Transverse colon (tissue), 4 donors: ENCODE data around the gene OR10A3. TPM values are rescaled to one million over a fixed set of nuclear protein-coding genes. Genes with fewer than 3 reads are reported as not detected.

Source experiments
- DNase-seq: peaks from one replicate; pipeline ENCODE4 v3.0.0-alpha.2; 2019
- H3K27ac ChIP-seq, 4 donors: fragments of 200-600 bp; sonication (generic); 2 replicates each; pipeline ENCODE4 v1.5.1; 2016 to 2018; ENCODE audit warnings: inconsistent platforms in 4 of 4
- H3K27me3 ChIP-seq: fragments of 200-600 bp; sonication (generic); 2 replicates; pipeline ENCODE4 v1.5.1; 2017; ENCODE audit warnings: inconsistent platforms
- H3K36me3 ChIP-seq, 4 donors: fragments of 200-600 bp; sonication (generic); 2 replicates each; pipeline ENCODE4 v1.5.1; 2017 to 2019; ENCODE audit warnings: inconsistent platforms in 4 of 4
- H3K4me1 ChIP-seq, 4 donors: fragments of 200-600 bp; sonication (generic); 2 replicates each; pipeline ENCODE4 v1.5.1; 2017 to 2020; ENCODE audit warnings: inconsistent platforms in 4 of 4
- H3K4me3 ChIP-seq, 4 donors: fragments of 200-600 bp; sonication (generic); 1 replicate in 1 of 4; 2 replicates in 3 of 4; pipeline versions ENCODE4 v1.5.1 to v1.6.1; 2017 to 2019; ENCODE audit warnings: inconsistent platforms in 4 of 4
- H3K9me3 ChIP-seq, 2 donors: fragments of 200-600 bp; sonication (generic); 2 replicates each; pipeline ENCODE4 v1.5.1; 2017 to 2019; ENCODE audit warnings: inconsistent platforms in 2 of 2
- EP300 ChIP-seq: sonication (generic); formaldehyde crosslinking; IDR thresholded peaks from one replicate; pipeline ENCODE4 v1.6.1; 2017; ENCODE audit warnings: antibody characterized with exemption, low read depth
- POLR2A ChIP-seq: fragments of 450-650 bp; IDR thresholded peaks from one replicate; pipeline ENCODE4 v1.6.1; 2016; ENCODE audit warnings: antibody characterized with exemption, mild to moderate bottlenecking, moderate library complexity
- POLR2AphosphoS5 ChIP-seq, 3 donors: sonication (generic); formaldehyde crosslinking; IDR thresholded peaks; one replicate each; pipeline ENCODE4 v1.6.1; 2016; ENCODE audit warnings: antibody characterized with exemption in 3 of 3
- WGBS, 2 donors: methylation state at CpG; one replicate each; pipeline ENCODE4 v1.1.5; 2018; ENCODE audit warnings: low coverage in 1 of 2; 5-methylcytosine and 5-hydroxymethylcytosine counted together
- in situ Hi-C, 4 donors: fragments of 200-750 bp; cut with MboI; loops; one replicate each; pipeline versions ENCODE4 v1.15.0 to v1.15.1; 2017; ENCODE audit warnings: low sequenced_read_pairs in 3 of 4, low pct_ligation_motif_present in 1 of 4, low pct_unique_long_range_greater_than_20kb in 1 of 4
- intact Hi-C: fragments of 100-400 bp; cut with DNase I; formaldehyde crosslinking; loops from one replicate; pipeline ENCODE4 v1.15.1; 2023; ENCODE audit warnings: low total_unique reads
- small RNA-seq, 4 donors: library from RNA; depleted of rRNA; stranded (forward); fragments of <200 nt; gene quantifications; one replicate each; pipeline ENCODE3, GENCODE V24; 2016
- total RNA-seq, 4 donors: library from RNA; depleted of rRNA; stranded (reverse); fragments of >200 nt; gene quantifications; one replicate each; pipeline ENCODE4 v1.1.0, GENCODE V29; 2016
- TF ChIP-seq, protein P1 (sequence below), 5 experiments: fragments of 200-600 bp in 3 of 5; fragments of 450-650 bp in 2 of 5; sonication (generic) in 3 of 5; IDR thresholded peaks; 1 replicate in 2 of 5; 2 replicates in 3 of 5; pipeline ENCODE4 v1.5.1; 2016 to 2017; ENCODE audit warnings: antibody characterized with exemption in 5 of 5, inconsistent platforms in 3 of 5, mild to moderate bottlenecking in 2 of 5, moderate library complexity in 1 of 5

OR10A3 gene
- total RNA-seq, 4 donors from 2014 or later, result not detected

DNA sequence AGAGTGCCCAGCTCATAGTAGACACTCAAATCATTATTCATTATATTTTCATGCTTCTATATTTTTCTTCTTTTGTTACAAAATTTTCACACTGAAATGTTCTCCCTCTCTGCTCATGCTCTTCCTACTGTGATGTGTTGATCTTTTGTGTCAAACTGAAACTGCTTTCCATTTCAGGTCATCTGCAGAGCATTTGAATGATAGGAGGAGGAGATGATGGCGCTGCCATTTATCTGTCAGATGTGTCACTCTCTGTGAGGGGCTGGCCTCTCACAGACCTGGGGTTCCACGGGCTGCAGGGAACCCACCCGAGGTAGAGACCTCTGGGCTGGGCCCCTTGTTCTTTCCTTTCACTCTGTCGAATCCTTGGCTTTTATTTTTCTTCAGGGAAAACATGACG, 51.5 kb downstream of the OR10A3 start:
- Histone ChIP-seq H3K4me1 (peaks cover 5 to 18% (median 7%) of the 10 kb centered on the region in 4 donors), H3K4me3 (no peak overlapping the region), H3K36me3 (no peaks in the 10 kb centered on the region), H3K9me3 (no peaks in the 10 kb centered on the region), H3K27me3 (peaks cover 24% of the 10 kb centered on the region), H3K27ac (no peak overlapping the region)
- in situ Hi-C loops, result loop anchor here in 3 of 4 donors (5.0 to 25.0 kb wide), 3 partner anchors 95 to 197 kb away; partner anchors contain the start of genes EIF3F (in 3 of the 3) and TUB (in 1 of the 3)
- intact Hi-C loops, result loop anchor here (5.0 kb wide), 1 partner anchor 97 kb away; the partner anchor contains the start of gene EIF3F
- 50 to 54% methylated on average over 1 to 5 of the region's 5 CpGs for WGBS, 2 donors
- TF ChIP-seq, protein P1, sequence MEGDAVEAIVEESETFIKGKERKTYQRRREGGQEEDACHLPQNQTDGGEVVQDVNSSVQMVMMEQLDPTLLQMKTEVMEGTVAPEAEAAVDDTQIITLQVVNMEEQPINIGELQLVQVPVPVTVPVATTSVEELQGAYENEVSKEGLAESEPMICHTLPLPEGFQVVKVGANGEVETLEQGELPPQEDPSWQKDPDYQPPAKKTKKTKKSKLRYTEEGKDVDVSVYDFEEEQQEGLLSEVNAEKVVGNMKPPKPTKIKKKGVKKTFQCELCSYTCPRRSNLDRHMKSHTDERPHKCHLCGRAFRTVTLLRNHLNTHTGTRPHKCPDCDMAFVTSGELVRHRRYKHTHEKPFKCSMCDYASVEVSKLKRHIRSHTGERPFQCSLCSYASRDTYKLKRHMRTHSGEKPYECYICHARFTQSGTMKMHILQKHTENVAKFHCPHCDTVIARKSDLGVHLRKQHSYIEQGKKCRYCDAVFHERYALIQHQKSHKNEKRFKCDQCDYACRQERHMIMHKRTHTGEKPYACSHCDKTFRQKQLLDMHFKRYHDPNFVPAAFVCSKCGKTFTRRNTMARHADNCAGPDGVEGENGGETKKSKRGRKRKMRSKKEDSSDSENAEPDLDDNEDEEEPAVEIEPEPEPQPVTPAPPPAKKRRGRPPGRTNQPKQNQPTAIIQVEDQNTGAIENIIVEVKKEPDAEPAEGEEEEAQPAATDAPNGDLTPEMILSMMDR (IDR thresholded peaks at IDR 0.05), result no peak
- no peak for TF ChIP-seq POLR2AphosphoS5 (IDR thresholded peaks at IDR 0.05)
- TF ChIP-seq POLR2A, result no peak
- no peak for TF ChIP-seq EP300
- DNase-seq, result no peak

Small RNAs within 50 kb of the gene (small RNA-seq; reads per million reads assigned to genes)
- 0 reads per million in 4 donors for gene COX6CP5
- gene RNU6-943P, result 0 reads per million in 4 donors

Other genes with a start within 250 kb of the OR10A3 start
- not detected for gene OVCH2, start 235.2 kb downstream of the OR10A3 start, total RNA-seq
- not detected for gene OR5P2, start 144.8 kb downstream of the OR10A3 start, total RNA-seq
- gene OR5P3, start 110.9 kb downstream of the OR10A3 start, total RNA-seq, result not detected
- not detected for gene OR10A6, start 10.4 kb downstream of the OR10A3 start, total RNA-seq
- not detected for gene NLRP10, start 23.7 kb upstream of the OR10A3 start, total RNA-seq
- gene EIF3F, start 45.6 kb upstream of the OR10A3 start, total RNA-seq, result 100 to 1,000 TPM; 103 to 873 (median 206) TPM
- gene TUB, start 139.5 kb upstream of the OR10A3 start, total RNA-seq, result 1 to 10 TPM in 3 of 4 donors, under 1 TPM in 1; 1.00 to 7.1 (median 2.6) TPM
- gene RIC3, start 227.3 kb upstream of the OR10A3 start, total RNA-seq, result 10 to 100 TPM in 2 of 4 donors, 1 to 10 TPM in 2; 3.3 to 43.0 (median 12.5) TPM